H1 (cell line): ENCODE results near the gene LYSMD3. TPM values are rescaled to one million over a fixed set of nuclear protein-coding genes. Genes with fewer than 3 reads are reported as not detected.

Experiments used
- CTCF ChIA-PET: fragments of 300-600 bp; sonication (Branson Sonifier 250); formaldehyde crosslinking; loops from one replicate; lab custom pipeline; 2021; ENCODE audit not compliant: partially characterized antibody; lab: Charles Lee
- POLR2A ChIA-PET: fragments of 300-600 bp; sonication (Branson Sonifier 250); formaldehyde crosslinking; loops from one replicate; lab custom pipeline; 2021; ENCODE audit warnings: inconsistent platforms; ENCODE audit not compliant: partially characterized antibody; lab: Charles Lee
- DNase-seq, 2 experiments: peaks; one replicate each; pipeline versions ENCODE4 v3.0.0 to v3.0.0-alpha.2; 2010 to 2022; ENCODE audit warnings: low spot score in 2 of 2, low read depth in 1 of 2, mixed read lengths in 1 of 2
- FAIRE-seq: peaks from 2 replicates; lab custom pipeline; 2011; peaks lifted over from hg19 to GRCh38; lab: Jason Lieb, UNC
- H2AFZ ChIP-seq: 2 replicates; pipeline ENCODE4 v1.8.1; 2012; ENCODE audit warnings: low read length, inconsistent platforms
- H2AK5ac ChIP-seq: 2 replicates; pipeline ENCODE4 v1.6.1; 2013; ENCODE audit warnings: low read depth, low read length
- H2BK120ac ChIP-seq: replicated peaks from 2 replicates; pipeline ENCODE3; 2013; ENCODE audit warnings: low read depth, low read length, inconsistent platforms
- H2BK12ac ChIP-seq: 2 replicates; pipeline ENCODE4 v1.6.1; 2013; ENCODE audit warnings: low read depth, low read length
- H2BK15ac ChIP-seq: 2 replicates; pipeline ENCODE4 v1.6.1; 2013; ENCODE audit warnings: low read length
- H2BK20ac ChIP-seq: 2 replicates; pipeline ENCODE4 v1.6.1; 2013; ENCODE audit warnings: low read length
- H2BK5ac ChIP-seq: 2 replicates; pipeline ENCODE4 v1.6.1; 2013; ENCODE audit warnings: low read depth, low read length
- H3K14ac ChIP-seq: 2 replicates; pipeline ENCODE4 v1.6.1; 2013; ENCODE audit warnings: inconsistent platforms; ENCODE audit not compliant: insufficient read length
- H3K18ac ChIP-seq: 2 replicates; pipeline ENCODE4 v1.6.1; 2013; ENCODE audit warnings: low read length; ENCODE audit errors: extremely low read depth
- H3K23ac ChIP-seq: 2 replicates; pipeline ENCODE4 v1.6.1; 2013; ENCODE audit warnings: inconsistent platforms; ENCODE audit not compliant: insufficient read length
- H3K23me2 ChIP-seq: 2 replicates; pipeline ENCODE4 v1.6.1; 2013; ENCODE audit warnings: low read depth, low read length
- H3K27ac ChIP-seq: 2 replicates; pipeline ENCODE4 v1.6.1; 2011; ENCODE audit warnings: low read depth, low read length, inconsistent platforms
- H3K27me3 ChIP-seq, 4 experiments: replicated peaks in 1 of 4; 1 replicate in 1 of 4; 2 replicates in 3 of 4; pipeline versions ENCODE4 v1.6.1 to v1.8.1; 2011 to 2013; ENCODE audit warnings: low read length in 3 of 4, mild to moderate bottlenecking in 3 of 4, inconsistent platforms in 2 of 4, mixed read lengths in 2 of 4, moderate library complexity in 1 of 4; ENCODE audit not compliant: control insufficient read depth in 3 of 4, insufficient read depth in 3 of 4; ENCODE audit errors: extremely low read depth in 1 of 4
- H3K36me3 ChIP-seq, 4 experiments: 2 replicates each; pipeline versions ENCODE4 v1.6.1 to v1.8.1; 2011 to 2013; ENCODE audit warnings: mild to moderate bottlenecking in 4 of 4, low read length in 3 of 4, moderate library complexity in 2 of 4, control low read depth in 1 of 4, inconsistent platforms in 1 of 4; ENCODE audit not compliant: insufficient read depth in 4 of 4, control insufficient read depth in 2 of 4
- H3K4ac ChIP-seq: replicated peaks from 2 replicates; pipeline ENCODE3; 2013; ENCODE audit warnings: low read length, low read depth, mixed read lengths, inconsistent platforms; ENCODE audit not compliant: insufficient read length
- H3K4me1 ChIP-seq, 4 experiments: replicated peaks in 1 of 4; 1 replicate in 1 of 4; 2 replicates in 3 of 4; pipeline versions ENCODE4 v1.6.1 to v1.8.1; 2011 to 2013; ENCODE audit warnings: low read length in 3 of 4, inconsistent platforms in 2 of 4, mixed read lengths in 1 of 4; ENCODE audit not compliant: insufficient read depth in 4 of 4, control insufficient read depth in 3 of 4
- H3K4me2 ChIP-seq, 2 experiments: 2 replicates each; pipeline versions ENCODE4 v1.6.1 to v1.8.1; 2011 to 2013; ENCODE audit warnings: low read depth in 2 of 2, low read length in 2 of 2, control low read depth in 1 of 2, inconsistent platforms in 1 of 2, mild to moderate bottlenecking in 1 of 2; ENCODE audit not compliant: insufficient read depth in 1 of 2
- H3K4me3 ChIP-seq, 4 experiments: fragments of 200-600, 300-600 bp in 1 of 4; sonication (generic), shearing (Covaris generic), sonication (Bioruptor Twin) in 1 of 4; 2 replicates each; pipeline versions ENCODE4 v1.5.1 to v1.8.1; 2011 to 2016; ENCODE audit warnings: low read length in 4 of 4, low read depth in 3 of 4, control low read depth in 2 of 4, inconsistent platforms in 2 of 4, mild to moderate bottlenecking in 2 of 4, mixed read lengths in 1 of 4, moderate library complexity in 1 of 4; ENCODE audit not compliant: insufficient read depth in 2 of 4; ENCODE audit errors: extremely low read depth in 1 of 4
- H3K56ac ChIP-seq: replicated peaks from 2 replicates; pipeline ENCODE3; 2013; ENCODE audit warnings: low read depth, mild to moderate bottlenecking, mixed read lengths, low read length, inconsistent platforms; ENCODE audit not compliant: insufficient read length
- H3K79me1 ChIP-seq: 2 replicates; pipeline ENCODE4 v1.6.1; 2013; ENCODE audit warnings: low read depth, low read length, control low read depth
- H3K79me2 ChIP-seq, 2 experiments: 2 replicates each; pipeline versions ENCODE4 v1.6.1 to v1.8.1; 2012 to 2013; ENCODE audit warnings: low read length in 2 of 2, mild to moderate bottlenecking in 2 of 2, inconsistent platforms in 1 of 2; ENCODE audit not compliant: insufficient read depth in 2 of 2, control insufficient read depth in 1 of 2
- H3K9ac ChIP-seq, 4 experiments: replicated peaks in 1 of 4; 1 replicate in 1 of 4; 2 replicates in 3 of 4; pipeline versions ENCODE4 v1.6.1 to v1.8.1; 2011 to 2013; ENCODE audit warnings: low read depth in 3 of 4, low read length in 3 of 4, control low read depth in 2 of 4, mild to moderate bottlenecking in 2 of 4, moderate library complexity in 2 of 4, inconsistent platforms in 1 of 4; ENCODE audit errors: extremely low read depth in 1 of 4
- H3K9me3 ChIP-seq, 2 experiments: 2 replicates each; pipeline versions ENCODE4 v1.6.1 to v1.8.1; 2012 to 2013; ENCODE audit warnings: mild to moderate bottlenecking in 2 of 2, moderate library complexity in 2 of 2, control low read depth in 1 of 2, inconsistent platforms in 1 of 2, low read depth in 1 of 2, low read length in 1 of 2, mixed read lengths in 1 of 2; ENCODE audit not compliant: insufficient read depth in 2 of 2
- H4K20me1 ChIP-seq, 2 experiments: replicated peaks in 1 of 2; 2 replicates each; pipeline versions ENCODE3 to v1.8.1; 2011 to 2013; ENCODE audit warnings: inconsistent platforms in 2 of 2, low read length in 2 of 2, mild to moderate bottlenecking in 1 of 2; ENCODE audit not compliant: insufficient read depth in 2 of 2, control insufficient read depth in 1 of 2
- H4K5ac ChIP-seq: 2 replicates; pipeline ENCODE4 v1.6.1; 2013; ENCODE audit warnings: low read length, low read depth, mixed read lengths, inconsistent platforms; ENCODE audit not compliant: insufficient read length
- H4K8ac ChIP-seq: 2 replicates; pipeline ENCODE4 v1.8.0; 2013; ENCODE audit warnings: mild to moderate bottlenecking, moderate library complexity, low read length, inconsistent platforms; ENCODE audit not compliant: insufficient read depth; ENCODE audit errors: extremely low read depth
- H4K91ac ChIP-seq: replicated peaks from 2 replicates; pipeline ENCODE3; 2013; ENCODE audit warnings: low read length, mixed read lengths, inconsistent platforms; ENCODE audit not compliant: insufficient read length
- CTCF ChIP-seq, 3 experiments: IDR thresholded peaks; 1 replicate in 2 of 3; 2 replicates in 1 of 3; pipeline versions ENCODE4 v1.5.1 to v1.6.1; 2011; ENCODE audit warnings: low read length in 3 of 3, mild to moderate bottlenecking in 3 of 3, inconsistent platforms in 2 of 3, low read depth in 1 of 3, moderate library complexity in 1 of 3; ENCODE audit not compliant: insufficient read depth in 1 of 3; ENCODE audit errors: control extremely low read depth in 1 of 3
- YY1 ChIP-seq: IDR thresholded peaks from 2 replicates; pipeline ENCODE4 v1.6.1; 2011; ENCODE audit warnings: low read depth, mild to moderate bottlenecking, low read length
- WGBS, 2 experiments: shearing (Covaris generic) in 1 of 2; methylation state at CpG; one replicate each; pipeline versions ENCODE4 v1.1.6 to v1.1.7; 2013 to 2015; ENCODE audit warnings: low lambda C conversion rate in 2 of 2, mixed read lengths in 2 of 2, inconsistent platforms in 1 of 2, low coverage in 1 of 2, missing lambda C conversion rate in 1 of 2; ENCODE audit not compliant: insufficient replicate concordance in 2 of 2, insufficient coverage in 1 of 2, insufficient read length in 1 of 2; ENCODE audit errors: extremely low coverage in 1 of 2, missing lambda C conversion rate in 1 of 2; 5-methylcytosine and 5-hydroxymethylcytosine counted together
- polyA plus RNA-seq, 7 experiments: library from polyadenylated mRNA; depleted of rRNA in 3 of 7; stranded (reverse) in 5 of 7; unstranded in 2 of 7; fragments of >200 nt in 5 of 7; fragments of 200-250 nt in 2 of 7; gene quantifications; 1 replicate in 5 of 7; 2 replicates in 1 of 7; 4 replicates in 1 of 7; pipeline versions ENCODE4 v1.2.1 to v1.2.3, GENCODE V29; 2011 to 2013; ENCODE audit warnings: missing spikeins in 2 of 7, mixed read lengths in 2 of 7
- total RNA-seq: library from RNA; stranded (reverse); fragmentation: NEBNext Ultra II Directional; extraction: Animal tissue kit (Norgen Biotek cat#: 25700); gene quantifications from 2 replicates; pipeline ENCODE4 v1.2.1, GENCODE V29; 2021

The LYSMD3 gene
- total and polyA plus RNA-seq, 2 of the 8 experiments (the other 6 are each of a cell fraction or from before 2014, with no cell fraction given), result 3.7 to 14.9 TPM

- Histone ChIP-seq H3K9me3 (no peaks in the 10 kb centered on the region), H3K23ac (no peak overlapping the region), H3K36me3 (0 out of 8 replicates have a peak, but pooled peaks cover 0 to 1% (median 0%) of the 10 kb centered on the region in 4 experiments), H3K4me1 (peaks cover 0 to 8% (median 0%) of the 10 kb centered on the region in 4 experiments; a peak in 3 of 7 replicates), H3K79me2 (peaks cover 0 to 30% of the 10 kb centered on the region in 2 experiments; a peak in 2 of 4 replicates), H4K91ac (peak overlapping the region; percentile 45), H2BK120ac (no peak overlapping the region), H3K23me2 (peaks cover 8% of the 10 kb centered on the region; the same call in 1 of the 2 replicates), H2BK5ac (peak overlapping the region; percentile 89), H3K14ac (no peak overlapping the region), H2BK12ac (no peak overlapping the region), H4K5ac (peak overlapping the region; percentile 94), H2BK20ac (no peak overlapping the region), H3K18ac (peak overlapping the region; percentile 93), H3K4me3 (peak overlapping the region; percentile 56 to 96 (median 90)), H2AK5ac (no peak overlapping the region), H3K27me3 (no peaks in the 10 kb centered on the region), H3K4ac (no peak overlapping the region), H3K4me2 (peak overlapping the region; percentile 97 to 100), H4K20me1 (no peaks in the 10 kb centered on the region), H2BK15ac (0 out of 2 replicates have a peak overlapping the region, but pooled peaks have one; percentile 67), H3K9ac (peak overlapping the region in 3 of 4 experiments; percentile 43 to 70 (median 64); a peak in 6 of 7 replicates), H3K56ac (peak overlapping the region; percentile 65), H3K79me1 (peaks cover 4% of the 10 kb centered on the region), H3K27ac (peak overlapping the region; percentile 72; the same call in 1 of the 2 replicates), H4K8ac (peak overlapping the region; percentile 84; the same call in 1 of the 2 replicates), H2AFZ (peak overlapping the region; percentile 100)
- FAIRE-seq (peak; percentile 36), DNase-seq (no peak)
- POLR2A ChIA-PET, result interaction anchor here (0.9 to 1.6 kb wide), 2 partner anchors 13 to 120 kb away, joined by 4 read pairs; partner anchors contain the start of gene CETN3
- 9% methylated on average over 13 of the region's 13 CpGs; no CpG with 5 or more reads in 1 of the 2 experiments for WGBS, 2 experiments
- CTCF ChIA-PET, result interaction anchor here (0.6 to 3.7 kb wide), 27 partner anchors 9 to 195 kb away, joined by 3 to 10 read pairs (median 5); partner anchors contain the start of gene CETN3
- TF ChIP-seq YY1, result 0 out of 2 replicates have a peak, but pooled peaks have one; percentile 16
- peak; percentile 67 to 76 (median 70) for TF ChIP-seq CTCF (IDR thresholded peaks at IDR 0.05; ENCODE audit: control extremely low read depth in 1 of 3, insufficient read depth in 1 of 3, low read depth in 1 of 3, low read length in 3 of 3)
Measured at GRCh38 chr5:90529939-90530677, 724 bp upstream of the LYSMD3 start.
